Embryonic facial prominence (tissue), 1 donor: Measurements from ENCODE around the gene INSM1.
"Not testable (repeated sequence)": the region's sequence is repeated elsewhere in the genome, so short reads cannot be mapped to it uniquely, and the experiment has no call there.

Source experiments
- DNase-seq: peaks from one replicate; pipeline ENCODE4 v3.0.0-alpha.2; 2016; ENCODE audit errors: extremely low spot score

Gene INSM1

DNA sequence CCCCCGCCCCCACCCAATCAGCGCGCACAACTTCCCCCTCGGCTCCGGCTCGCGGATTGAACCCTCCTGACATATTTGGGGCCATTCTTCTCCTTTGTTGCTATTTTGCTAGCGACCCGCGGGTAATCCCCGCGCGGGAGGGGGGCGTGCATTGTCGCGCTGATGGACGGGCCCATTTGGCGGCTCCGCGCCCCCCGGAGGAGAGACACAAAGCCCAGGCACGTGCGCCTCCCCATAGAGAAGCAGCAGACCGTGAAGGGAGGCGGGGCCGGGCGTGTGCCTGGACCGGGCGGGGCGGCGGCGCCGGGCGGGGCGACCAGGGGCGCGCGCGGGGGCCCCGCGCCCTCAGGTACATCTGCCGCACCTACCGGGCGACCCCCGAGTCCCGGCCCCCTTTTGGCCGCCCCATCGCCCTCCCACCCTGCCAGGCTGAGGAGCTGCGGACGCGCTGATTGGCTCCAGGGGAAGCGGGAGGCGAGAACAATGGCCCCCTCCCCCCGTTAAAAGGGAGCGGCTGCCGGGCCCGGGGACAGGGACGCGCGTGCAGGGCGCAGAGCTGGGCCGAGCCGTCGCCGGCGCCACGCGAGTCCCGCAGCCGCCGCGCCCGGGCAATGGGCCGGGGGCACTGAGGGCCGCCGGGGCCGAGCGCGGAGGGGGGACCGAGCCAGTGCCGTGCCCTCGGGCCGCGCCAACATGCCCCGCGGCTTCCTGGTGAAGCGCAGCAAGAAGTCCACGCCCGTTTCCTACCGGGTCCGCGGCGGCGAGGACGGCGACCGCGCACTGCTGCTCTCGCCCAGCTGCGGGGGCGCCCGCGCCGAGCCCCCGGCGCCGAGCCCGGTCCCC, at the start of gene INSM1:
Gene INSM1, plus strand, starts transcription at position 530 of the 843 bp plus-strand sequence. Its CDS starts 164 bp downstream, at position 694.
- DNase-seq: no peak

GRCh38 chr20:20318365-20319161, 49.3 kb upstream of the INSM1 start:
- DNase-seq: no peak

- no peak for DNase-seq
These were observed 46.8 kb upstream of the INSM1 start for GRCh38 chr20:20321134-20321533.

DNA sequence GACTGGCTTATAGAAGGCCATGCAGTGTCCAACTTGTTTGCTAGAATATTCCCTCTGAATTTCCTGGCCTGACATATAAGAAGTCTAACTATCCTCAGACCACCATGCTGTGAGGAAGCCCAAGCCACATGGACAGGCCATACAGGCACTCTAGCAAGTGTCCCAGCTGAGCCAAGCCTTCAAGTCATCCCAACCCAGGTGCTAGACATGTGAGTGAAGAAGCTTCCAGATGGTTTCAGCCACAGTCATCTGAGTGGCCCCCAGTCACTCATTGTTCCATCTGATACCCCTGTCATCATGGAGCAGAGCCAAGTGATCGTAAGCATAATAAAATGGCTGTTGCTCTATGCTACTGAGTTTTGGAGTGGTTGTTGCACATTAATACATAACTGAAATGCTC, 46.0 kb upstream of the INSM1 start:
- no peak for DNase-seq

- no peak for DNase-seq
These were observed 45.0 kb upstream of the INSM1 start for GRCh38 chr20:20322912-20323311.

GRCh38 chr20:20327746-20328145, 40.2 kb upstream of the INSM1 start:
- DNase-seq: no peak

DNA sequence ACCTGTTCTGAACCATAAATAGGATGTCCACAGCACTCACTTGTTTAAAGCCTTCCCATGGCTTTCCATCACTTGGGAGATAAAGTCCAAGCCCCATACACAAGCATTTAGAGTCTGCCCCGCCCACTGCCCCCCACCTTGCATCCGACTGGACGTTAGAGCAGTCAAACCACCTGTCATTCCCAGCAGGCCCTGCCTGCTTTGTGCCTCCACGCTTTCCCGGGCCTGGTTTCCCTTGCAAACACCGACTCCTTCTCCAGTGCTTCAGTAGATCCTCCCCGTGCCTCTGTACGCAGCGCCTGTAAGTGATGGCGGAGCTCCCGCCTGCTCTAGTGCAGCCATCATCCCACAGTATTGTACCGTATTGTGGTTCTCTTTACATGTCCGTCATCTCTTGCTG, 38.3 kb upstream of the INSM1 start:
- no peak for DNase-seq

GRCh38 chr20:20331156-20331555, 36.7 kb upstream of the INSM1 start:
- DNase-seq: no peak

DNA sequence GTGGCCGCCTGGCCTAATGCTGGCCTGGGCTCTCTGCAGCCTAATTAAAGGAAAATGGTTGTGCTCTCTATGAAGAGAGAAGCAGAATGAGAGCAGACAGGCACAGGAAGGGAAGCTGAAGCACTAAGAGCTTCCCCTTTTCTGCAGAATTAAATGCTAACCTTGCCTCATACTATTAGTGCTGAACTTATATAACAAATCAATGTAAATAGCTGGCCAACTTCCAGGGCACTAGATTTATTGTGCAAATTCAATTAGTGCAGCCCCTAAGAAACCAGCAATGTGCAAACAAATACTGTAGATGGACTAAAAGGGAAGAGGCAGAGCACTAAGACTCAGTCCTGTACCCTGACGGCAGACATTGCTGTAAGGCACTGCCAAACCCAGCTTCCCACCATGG, 36.1 kb upstream of the INSM1 start:
- no peak for DNase-seq

- no peak for DNase-seq
These were observed 34.0 kb upstream of the INSM1 start for GRCh38 chr20:20333866-20334265.

GRCh38 chr20:20334489-20334888, 33.4 kb upstream of the INSM1 start:
- no peak for DNase-seq

DNA sequence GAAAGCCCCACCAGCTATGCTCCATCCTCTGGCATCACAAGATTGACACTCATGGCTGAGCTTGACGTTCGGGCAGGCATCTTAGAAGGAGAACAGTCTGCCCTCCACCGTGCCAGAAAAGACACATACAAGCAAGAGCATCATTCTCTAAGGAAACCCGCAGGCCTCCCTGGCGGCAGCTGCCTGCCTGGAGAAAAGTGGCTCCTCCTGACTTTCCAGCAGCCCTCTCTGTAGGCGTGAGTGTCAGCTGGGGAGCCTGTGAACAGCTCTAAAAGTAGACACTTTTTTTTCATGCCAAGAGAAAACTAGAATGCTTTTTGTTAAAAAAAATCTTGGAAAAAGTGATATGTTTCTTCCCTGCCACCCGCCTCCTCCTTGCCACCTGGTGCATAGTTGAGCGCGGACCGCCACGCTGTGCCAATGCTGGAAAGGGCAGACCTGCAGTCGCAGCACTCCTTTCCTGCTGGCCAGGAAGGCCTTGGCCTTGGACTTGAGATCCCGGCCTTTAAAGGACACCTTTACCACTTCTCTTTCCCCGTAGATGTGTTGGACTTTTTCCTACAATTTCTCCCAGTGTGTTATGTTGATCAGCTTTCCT, 29.7 kb upstream of the INSM1 start:
- no peak for DNase-seq

- DNase-seq: no peak
These were observed 27.5 kb upstream of the INSM1 start for GRCh38 chr20:20340443-20340842.

DNA sequence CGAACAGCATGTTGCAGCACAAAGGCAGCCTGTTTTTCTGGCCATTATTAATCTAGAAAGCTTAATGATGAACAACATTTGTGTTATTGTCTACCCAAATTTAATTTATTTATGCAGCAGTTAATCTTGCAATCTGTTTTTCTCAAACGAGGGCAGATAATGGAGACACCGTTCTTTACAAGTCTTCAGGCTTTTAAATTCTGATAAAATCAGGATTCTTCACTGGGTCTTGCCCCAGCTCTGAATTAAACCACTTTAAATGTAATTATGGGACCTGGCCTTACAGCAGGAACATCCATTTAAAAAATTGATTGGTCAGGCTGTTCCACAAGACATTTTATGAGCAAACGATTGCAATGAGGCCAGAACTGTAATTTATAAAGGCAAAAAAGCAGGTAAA, 26.5 kb upstream of the INSM1 start:
- no peak for DNase-seq

GRCh38 chr20:20342066-20342465, 25.8 kb upstream of the INSM1 start:
- DNase-seq: no peak

GRCh38 chr20:20343932-20344331, 24.0 kb upstream of the INSM1 start:
- no peak for DNase-seq

DNA sequence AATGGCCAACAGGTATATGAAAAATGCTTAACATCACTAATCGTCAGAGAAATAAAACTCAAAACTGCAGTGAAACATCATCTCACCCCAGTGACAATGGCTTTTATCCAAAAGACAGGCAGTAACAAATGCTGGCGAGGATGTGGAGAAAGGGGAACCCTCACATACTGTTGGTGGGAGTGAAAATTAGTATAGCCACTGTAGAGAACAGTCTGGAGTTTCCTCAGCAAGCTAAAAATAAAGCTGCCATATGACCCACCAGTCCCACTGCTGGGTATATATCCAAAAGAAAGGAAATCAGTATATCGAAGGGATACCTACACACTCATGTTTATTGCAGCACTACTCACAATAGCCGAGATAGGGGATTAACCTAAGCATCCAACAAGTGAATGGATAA, 23.4 kb upstream of the INSM1 start:
- no peak for DNase-seq

DNA sequence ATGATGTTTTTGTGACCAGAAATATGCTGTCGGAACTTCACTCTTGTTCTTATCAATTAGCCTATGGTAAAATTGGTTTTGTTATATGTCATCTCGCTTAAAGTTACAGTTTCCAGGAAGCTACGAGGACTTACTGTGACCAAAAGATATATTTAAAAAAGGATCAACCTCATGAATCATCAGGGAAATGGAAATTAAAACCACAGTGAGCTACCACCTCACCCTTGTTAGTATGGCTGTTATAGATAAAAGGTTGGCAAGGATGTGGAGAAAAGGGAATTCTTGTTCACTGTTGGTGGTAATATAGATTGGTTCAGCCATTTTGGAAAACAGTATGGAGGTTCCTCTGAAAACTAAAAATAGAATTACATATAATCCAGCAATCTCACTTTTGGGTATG, 14.3 kb upstream of the INSM1 start:
- no peak for DNase-seq

DNA sequence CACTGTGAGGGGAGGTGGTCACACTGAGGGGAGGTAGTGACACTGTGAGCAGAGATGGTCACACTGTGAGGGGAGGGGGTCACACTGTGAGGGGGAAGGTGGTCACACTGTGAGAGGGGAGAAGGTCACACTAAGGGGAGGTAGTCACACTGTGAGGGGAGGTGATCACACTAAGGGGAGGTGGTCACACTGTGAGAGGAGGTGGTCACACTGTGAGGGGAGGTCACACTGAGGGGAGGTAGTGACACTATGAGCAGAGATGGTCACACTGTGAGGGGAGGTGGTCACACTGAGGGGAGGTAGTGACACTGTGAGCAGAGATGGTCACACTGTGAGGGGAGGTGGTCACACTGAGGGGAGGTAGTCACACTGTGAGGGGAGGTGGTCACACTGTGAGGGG, 12.4 kb upstream of the INSM1 start:
- DNase-seq: not testable (repeated sequence)

DNA sequence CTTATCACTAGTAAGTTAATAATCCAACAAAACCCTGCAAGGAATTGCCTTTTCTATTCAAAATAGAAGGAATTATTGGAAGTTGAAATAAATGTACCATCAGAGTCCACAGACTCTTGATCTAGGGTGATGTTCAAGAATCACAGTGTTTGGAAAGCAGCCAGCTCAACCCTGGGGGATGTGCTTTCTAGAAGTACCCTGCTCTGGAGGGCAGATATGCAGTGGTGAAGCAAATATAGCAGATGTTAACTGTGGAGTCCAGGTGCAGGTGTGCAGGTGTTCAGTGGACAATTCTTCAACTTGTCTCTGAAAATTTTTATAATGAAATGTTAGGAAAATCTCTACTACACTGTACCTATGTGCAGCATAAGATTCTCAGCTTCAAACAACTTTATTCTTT, 9.1 kb upstream of the INSM1 start:
- no peak for DNase-seq

- DNase-seq: no peak
These were observed 8.3 kb upstream of the INSM1 start for GRCh38 chr20:20359628-20360027.

GRCh38 chr20:20360464-20360863, 7.4 kb upstream of the INSM1 start:
- DNase-seq: peak; percentile 36
